Adrenal gland (tissue), 12 donors: ENCODE data around the gene PLEKHM2. TPM values are rescaled to one million over a fixed set of nuclear protein-coding genes. Genes with fewer than 3 reads are reported as not detected.

Experiments used
- DNase-seq, 7 donors: peaks; one replicate each; pipeline ENCODE4 v3.0.0-alpha.2; 2019 to 2020
- H3K27ac ChIP-seq, 5 donors: fragments of 200-600 bp; sonication (generic) in 4 of 5; 1 replicate in 3 of 5; 2 replicates in 2 of 5; pipeline versions ENCODE4 v1.5.1 to v1.8.0; 2016 to 2020; ENCODE audit warnings: mild to moderate bottlenecking in 1 of 5
- H3K27me3 ChIP-seq: fragments of 200-600 bp; 2 replicates; pipeline ENCODE4 v1.8.0; 2021
- H3K36me3 ChIP-seq, 2 donors: fragments of 200-600 bp; replicated peaks in 1 of 2; 1 replicate in 1 of 2; 2 replicates in 1 of 2; pipeline versions ENCODE4 v1.5.1 to v1.8.0; 2018 to 2022
- H3K4me1 ChIP-seq, 2 donors: fragments of 200-600 bp; replicated peaks in 1 of 2; 1 replicate in 1 of 2; 2 replicates in 1 of 2; pipeline versions ENCODE4 v1.5.1 to v1.8.0; 2018 to 2021
- H3K4me3 ChIP-seq, 4 donors: fragments of 200-600 bp; sonication (generic) in 3 of 4; one replicate each; pipeline ENCODE4 v1.5.1; 2016 to 2018
- H3K9me3 ChIP-seq, 3 donors: fragments of 200-600 bp; sonication (generic) in 1 of 3; replicated peaks in 1 of 3; 1 replicate in 2 of 3; 2 replicates in 1 of 3; pipeline versions ENCODE4 v1.5.1 to v1.8.0; 2016 to 2021
- CTCF ChIP-seq, 6 experiments: fragments of 450-650 bp in 4 of 6; fragments of 200-600 bp in 2 of 6; sonication (generic) in 1 of 6; IDR thresholded peaks; 1 replicate in 5 of 6; 2 replicates in 1 of 6; pipeline versions ENCODE4 v1.5.1 to v1.8.0; 2016 to 2021; ENCODE audit warnings: antibody characterized with exemption in 6 of 6, mild to moderate bottlenecking in 2 of 6, moderate library complexity in 1 of 6
- POLR2A ChIP-seq, 2 donors: fragments of 450-650 bp; IDR thresholded peaks; one replicate each; pipeline ENCODE4 v1.6.1; 2017; ENCODE audit warnings: antibody characterized with exemption in 2 of 2, mild to moderate bottlenecking in 2 of 2, moderate library complexity in 1 of 2
- WGBS, 4 donors: extraction: QIAGEN DNeasy Blood & Tissue Kit in 2 of 4; methylation state at CpG; one replicate each; pipeline versions ENCODE4 v1.1.5 to v1.1.7; 2013 to 2017; 5-methylcytosine and 5-hydroxymethylcytosine counted together
- intact Hi-C, 2 donors: fragments of 100-400 bp; cut with DNase I; formaldehyde crosslinking; loops; one replicate each; pipeline versions ENCODE4 v1.14.1 to v1.15.0; 2022 to 2023
- polyA plus RNA-seq, 3 donors: library from polyadenylated mRNA; stranded (reverse); fragments of 200-250 nt in 2 of 3; fragments of 350-450 nt in 1 of 3; fragmentation: Illumina TruSeq in 1 of 3; extraction: RNeasy Lipid Tissue Mini Kit (QIAGEN cat#74804) in 1 of 3; gene quantifications; one replicate each; pipeline ENCODE4 v1.2.3, GENCODE V29; 2013 to 2014
- total RNA-seq, 9 donors: library from RNA; depleted of rRNA in 4 of 9; stranded (reverse); fragments of >200 nt in 4 of 9; fragments of 120-200 nt in 1 of 9; fragmentation: NEBNext Ultra II Directional in 1 of 9; extraction: Animal tissue kit (Norgen Biotek cat#: 25700) in 1 of 9; gene quantifications; one replicate each; pipeline versions ENCODE4 v1.1.0 to v1.2.4, GENCODE V29; 2013 to 2023
- donor health status: healthy with polysubstance abuse.
- donor health status: Bipolar disorder and iron deficiency.
- donor health status: DM: yes; HTN: yes; CAD: no.
- donor health status: DM: no; HTN: no; CAD: no.
- donor health status: DM: no; HTN: no; CAD: no.
- donor health status: DM: yes; HTN: yes; CAD: no.

PLEKHM2 gene
- total and polyA plus RNA-seq, 12 donors, result 25.8 to 103 (median 70.1) TPM

- Histone ChIP-seq H3K4me1 (no peaks in the 10 kb centered on the region), H3K27ac (no peak overlapping the region), H3K27me3 (no peaks in the 10 kb centered on the region), H3K36me3 (peaks cover 0 to 50% of the 10 kb centered on the region in 2 donors), H3K9me3 (no peaks in the 10 kb centered on the region), H3K4me3 (no peak overlapping the region)
- intact Hi-C loops, result no loop called here
- TF ChIP-seq CTCF (IDR thresholded peaks at IDR 0.05), result no peak
- no peak for TF ChIP-seq POLR2A (IDR thresholded peaks at IDR 0.05)
- 86 to 97% (median 96%) methylated on average over 7 of the region's 7 CpGs for WGBS, 4 donors
- DNase-seq, result no peak
Measured at GRCh38 chr1:15768388-15768787, 84.3 kb downstream of the PLEKHM2 start.

- no peak for TF ChIP-seq POLR2A (IDR thresholded peaks at IDR 0.05)
- Histone ChIP-seq H3K4me1 (no peaks in the 10 kb centered on the region), H3K36me3 (peaks cover 0 to 54% of the 10 kb centered on the region in 2 donors), H3K9me3 (no peaks in the 10 kb centered on the region), H3K4me3 (no peak overlapping the region), H3K27ac (no peak overlapping the region), H3K27me3 (no peaks in the 10 kb centered on the region)
- 75 to 94% (median 88%) methylated on average over 7 to 14 of the region's 14 CpGs for WGBS, 4 donors
- DNase-seq, result no peak
- intact Hi-C loops, result no loop called here
Measured at GRCh38 chr1:15770313-15770962, 86.3 kb downstream of the PLEKHM2 start.

GRCh38 chr1:15771836-15772515 lies 87.9 kb downstream of the PLEKHM2 start:
- no peak overlapping the region for H3K4me3 ChIP-seq
- H3K27ac ChIP-seq, result no peak overlapping the region
- TF ChIP-seq CTCF (IDR thresholded peaks at IDR 0.05), result no peak
- TF ChIP-seq POLR2A (IDR thresholded peaks at IDR 0.05), result no peak
- no peak for DNase-seq
- 60 to 77% (median 69%) methylated on average over 6 of the region's 6 CpGs for WGBS, 4 donors
- no peaks in the 10 kb centered on the region for H3K9me3 ChIP-seq
- H3K36me3 ChIP-seq, result peaks cover 0 to 45% of the 10 kb centered on the region in 2 donors
- intact Hi-C loops, result no loop called here
- no peaks in the 10 kb centered on the region for H3K4me1 ChIP-seq
- no peaks in the 10 kb centered on the region for H3K27me3 ChIP-seq

- Histone ChIP-seq H3K27me3 (no peaks in the 10 kb centered on the region), H3K36me3 (peaks cover 0 to 42% of the 10 kb centered on the region in 2 donors), H3K27ac (no peak overlapping the region), H3K9me3 (no peaks in the 10 kb centered on the region), H3K4me1 (no peaks in the 10 kb centered on the region), H3K4me3 (no peak overlapping the region)
- TF ChIP-seq CTCF (IDR thresholded peaks at IDR 0.05) (no peak), POLR2A (IDR thresholded peaks at IDR 0.05) (no peak)
- no peak for DNase-seq
- 69 to 78% (median 71%) methylated on average over 2 of the region's 2 CpGs for WGBS, 4 donors
- intact Hi-C loops, result no loop called here
Measured at GRCh38 chr1:15775706-15776105, 91.6 kb downstream of the PLEKHM2 start.
